GM12872 (cell line): ENCODE results near the gene WNT4.

Experiments used
- CTCF ChIP-seq: IDR thresholded peaks from 3 replicates; pipeline ENCODE4 v1.5.1; 2011; ENCODE audit warnings: low read depth, mild to moderate bottlenecking, low read length, moderate library complexity; ENCODE audit not compliant: insufficient read depth

Gene WNT4

GRCh38 chr1:22143065-22144033 is at the start of gene WNT4:
WNT4 (minus strand) TSS chr1:22143097; CDS start chr1:22142922, 175 bp downstream.
- TF ChIP-seq CTCF: peak; percentile 24; the same call in 1 of the 3 replicates

GRCh38 chr1:22190731-22191130 is 47.8 kb upstream of the WNT4 start:
- no peak for TF ChIP-seq CTCF

- no peak for TF ChIP-seq CTCF
Measured at GRCh38 chr1:22190251-22190650, 47.4 kb upstream of the WNT4 start.

- no peak for TF ChIP-seq CTCF
Measured at GRCh38 chr1:22189619-22190018, 46.7 kb upstream of the WNT4 start.

GRCh38 chr1:22188914-22189313 is 46.0 kb upstream of the WNT4 start:
- TF ChIP-seq CTCF: no peak

GRCh38 chr1:22188436-22188835 is 45.5 kb upstream of the WNT4 start:
- TF ChIP-seq CTCF: no peak

- no peak for TF ChIP-seq CTCF
Measured at GRCh38 chr1:22186311-22186710, 43.4 kb upstream of the WNT4 start.
